IMR-90 (cell line): ENCODE data around the gene KRTAP2-1. TPM values are rescaled to one million over a fixed set of nuclear protein-coding genes. Genes with fewer than 3 reads are reported as not detected.

Experiments used
- ATAC-seq: fragments of 200-7000 bp; cut with Tn5 transposase; 2 replicates; pipeline ENCODE4 v1.9.1; 2020; ENCODE audit warnings: low read depth, mild to moderate bottlenecking, moderate library complexity
- BruUV-seq: library from RNA; stranded (reverse); fragments of 400-500 nt; replicated peaks from 2 replicates; lab custom pipeline; 2021; lab: Mats Ljungman, UMichigan
- CTCF ChIA-PET: fragments of 300-600 bp; formaldehyde crosslinking; extraction: SDS; loops from one replicate; lab custom pipeline; 2021; ENCODE audit warnings: antibody characterized with exemption; lab: Yijun Ruan, JAX
- POLR2A ChIA-PET: fragments of 300-600 bp; sonication (Branson Sonifier 250); formaldehyde crosslinking; loops from one replicate; lab custom pipeline; 2022; ENCODE audit warnings: antibody characterized with exemption; ENCODE audit not compliant: unreplicated experiment; lab: Charles Lee
- DNase-seq: peaks from one replicate; pipeline ENCODE4 v3.0.0; 2013
- H2AFZ ChIP-seq: replicated peaks from 2 replicates; pipeline ENCODE3; 2013; ENCODE audit warnings: low read length, mild to moderate bottlenecking; ENCODE audit not compliant: poor library complexity
- H2AK5ac ChIP-seq: 2 replicates; pipeline ENCODE4 v1.6.1; 2013; ENCODE audit warnings: low read depth, low read length, inconsistent platforms
- H2AK9ac ChIP-seq: replicated peaks from 2 replicates; pipeline ENCODE3; 2013; ENCODE audit warnings: mild to moderate bottlenecking, low read depth, low read length, moderate library complexity; ENCODE audit not compliant: poor library complexity
- H2BK120ac ChIP-seq: 2 replicates; pipeline ENCODE4 v1.6.1; 2013; ENCODE audit warnings: low read depth, low read length, inconsistent platforms
- H2BK15ac ChIP-seq: 3 replicates; pipeline ENCODE4 v1.6.1; 2013; ENCODE audit warnings: low read depth, low read length, inconsistent platforms
- H2BK20ac ChIP-seq: 2 replicates; pipeline ENCODE4 v1.6.1; 2013; ENCODE audit warnings: low read depth, mild to moderate bottlenecking, inconsistent platforms, low read length, moderate library complexity
- H2BK5ac ChIP-seq: 2 replicates; pipeline ENCODE4 v1.6.1; 2013; ENCODE audit warnings: mild to moderate bottlenecking, low read depth, low read length, inconsistent platforms; ENCODE audit not compliant: poor library complexity, severe bottlenecking
- H3K14ac ChIP-seq: replicated peaks from 2 replicates; pipeline ENCODE4 v1.6.1; 2013; ENCODE audit warnings: low read depth, low read length, inconsistent platforms
- H3K18ac ChIP-seq: 2 replicates; pipeline ENCODE4 v1.6.1; 2013; ENCODE audit warnings: low read depth, low read length, control low read depth
- H3K23ac ChIP-seq: 2 replicates; pipeline ENCODE4 v1.6.1; 2013; ENCODE audit warnings: low read depth, low read length, inconsistent platforms
- H3K27ac ChIP-seq: 2 replicates; pipeline ENCODE4 v1.5.1; 2013; ENCODE audit warnings: mild to moderate bottlenecking, control low read depth, low read length; ENCODE audit not compliant: insufficient read depth
- H3K27me3 ChIP-seq: 2 replicates; pipeline ENCODE4 v1.6.1; 2013; ENCODE audit warnings: low read length; ENCODE audit not compliant: control insufficient read depth, insufficient read depth
- H3K36me3 ChIP-seq: 2 replicates; pipeline ENCODE4 v1.6.1; 2013; ENCODE audit warnings: low read length, mixed read lengths; ENCODE audit not compliant: control insufficient read depth, insufficient read depth
- H3K4ac ChIP-seq: 2 replicates; pipeline ENCODE4 v1.6.1; 2013; ENCODE audit warnings: low read depth, low read length, inconsistent platforms
- H3K4me1 ChIP-seq: 2 replicates; pipeline ENCODE4 v1.6.1; 2013; ENCODE audit warnings: low read length, mixed read lengths; ENCODE audit not compliant: control insufficient read depth, insufficient read depth
- H3K4me2 ChIP-seq: 2 replicates; pipeline ENCODE4 v1.6.1; 2013; ENCODE audit warnings: low read depth, mild to moderate bottlenecking, control low read depth, low read length, moderate library complexity
- H3K4me3 ChIP-seq: 2 replicates; pipeline ENCODE4 v1.5.1; 2013; ENCODE audit warnings: low read depth, mild to moderate bottlenecking, control low read depth, low read length, moderate library complexity; ENCODE audit not compliant: insufficient read depth
- H3K56ac ChIP-seq: 2 replicates; pipeline ENCODE4 v1.6.1; 2013; ENCODE audit warnings: low read length, inconsistent platforms; ENCODE audit not compliant: insufficient read depth; ENCODE audit errors: extremely low read depth
- H3K79me1 ChIP-seq, 2 experiments: 2 replicates each; pipeline ENCODE4 v1.6.1; 2013; ENCODE audit warnings: low read length in 2 of 2, inconsistent platforms in 1 of 2, low read depth in 1 of 2
- H3K9ac ChIP-seq: 2 replicates; pipeline ENCODE4 v1.6.1; 2013; ENCODE audit warnings: low read depth, low read length, control low read depth
- H3K9me1 ChIP-seq: 2 replicates; pipeline ENCODE4 v1.6.1; 2013; ENCODE audit warnings: low read length, inconsistent platforms; ENCODE audit not compliant: insufficient read depth
- H3K9me3 ChIP-seq: 2 replicates; pipeline ENCODE4 v1.6.1; 2013; ENCODE audit warnings: low read length; ENCODE audit not compliant: control insufficient read depth, insufficient read depth
- H4K20me1 ChIP-seq: 2 replicates; pipeline ENCODE4 v1.6.1; 2013; ENCODE audit warnings: low read length, inconsistent platforms; ENCODE audit not compliant: insufficient read depth
- H4K5ac ChIP-seq: 2 replicates; pipeline ENCODE4 v1.6.1; 2013; ENCODE audit warnings: mild to moderate bottlenecking, low read depth, low read length, control low read depth
- H4K8ac ChIP-seq, 2 experiments: 2 replicates each; pipeline ENCODE4 v1.6.1; 2013; ENCODE audit warnings: low read depth in 2 of 2, low read length in 2 of 2, control low read depth in 1 of 2, inconsistent platforms in 1 of 2
- H4K91ac ChIP-seq: 2 replicates; pipeline ENCODE4 v1.6.1; 2013; ENCODE audit warnings: low read depth, low read length, inconsistent platforms; ENCODE audit not compliant: insufficient read depth
- BHLHE40 ChIP-seq: fragments of 150-350 bp; IDR thresholded peaks from 2 replicates; pipeline ENCODE4 v1.6.1; 2016; ENCODE audit warnings: mild to moderate bottlenecking, low read depth, low read length
- CEBPB ChIP-seq: IDR thresholded peaks from 2 replicates; pipeline ENCODE4 v1.6.1; 2012; ENCODE audit warnings: low read depth, low read length, improper control_type of control experiment
- CHD1 ChIP-seq: IDR thresholded peaks from 2 replicates; pipeline ENCODE4 v1.6.1; 2012; ENCODE audit warnings: low read depth, low read length, improper control_type of control experiment
- FOS ChIP-seq: fragments of 150-350 bp; IDR thresholded peaks from 2 replicates; pipeline ENCODE4 v1.6.1; 2016; ENCODE audit warnings: low read depth, low read length
- MAFK ChIP-seq: IDR thresholded peaks from 2 replicates; pipeline ENCODE4 v1.6.1; 2012; ENCODE audit warnings: low read depth, low read length, improper control_type of control experiment
- MAZ ChIP-seq: IDR thresholded peaks from 2 replicates; pipeline ENCODE4 v1.6.1; 2012; ENCODE audit warnings: low read depth, mild to moderate bottlenecking, low read length, improper control_type of control experiment, moderate library complexity, borderline replicate concordance
- MXI1 ChIP-seq: IDR thresholded peaks from 2 replicates; pipeline ENCODE4 v1.6.1; 2012; ENCODE audit warnings: low read depth, mild to moderate bottlenecking, low read length, moderate library complexity, borderline replicate concordance
- NFE2L2 ChIP-seq: fragments of 150-350 bp; IDR thresholded peaks from 2 replicates; pipeline ENCODE4 v1.6.1; 2016; ENCODE audit warnings: low read depth, mild to moderate bottlenecking, low read length
- RAD21 ChIP-seq: IDR thresholded peaks from 2 replicates; pipeline ENCODE4 v1.6.1; 2012; ENCODE audit warnings: low read length, improper control_type of control experiment
- RFX5 ChIP-seq: IDR thresholded peaks from 2 replicates; pipeline ENCODE4 v1.8.0; 2012; ENCODE audit warnings: low read depth, mild to moderate bottlenecking, low read length, moderate library complexity
- SMC3 ChIP-seq: fragments of 150-350 bp; IDR thresholded peaks from 2 replicates; pipeline ENCODE4 v1.6.1; 2016; ENCODE audit warnings: low read depth, mild to moderate bottlenecking, antibody characterized with exemption, low read length, moderate library complexity
- WGBS, 2 experiments: methylation state at CpG; one replicate each; pipeline versions ENCODE4 v1.1.5 to v1.1.7; 2013; ENCODE audit warnings: missing lambda C conversion rate in 2 of 2; ENCODE audit not compliant: insufficient read length in 1 of 2; ENCODE audit errors: extremely low coverage in 2 of 2; 5-methylcytosine and 5-hydroxymethylcytosine counted together
- dilution Hi-C: fragments of 300-500 bp; cut with HindIII; formaldehyde crosslinking; loops from one replicate; pipeline ENCODE4 v1.14.3; 2018; ENCODE audit warnings: low sequenced_read_pairs; ENCODE audit not compliant: unreplicated experiment
- in situ Hi-C: fragments of 300-500 bp; cut with MboI; formaldehyde crosslinking; loops from 3 replicates; pipeline ENCODE4 v1.14.3; 2019; ENCODE audit warnings: low sequenced_read_pairs, inconsistent platforms, mixed read lengths
- intact Hi-C: fragments of 100-400 bp; cut with micrococcal nuclease; formaldehyde crosslinking; loops from 2 replicates; pipeline ENCODE4 v1.10.0; 2022
- polyA plus RNA-seq, 3 experiments: library from polyadenylated mRNA; depleted of rRNA; stranded (reverse); fragments of >200 nt; gene quantifications; 2 replicates each; pipeline ENCODE4 v1.2.3, GENCODE V29; 2012; ENCODE audit warnings: low replicate concordance in 1 of 3
- total RNA-seq: library from RNA; depleted of rRNA; stranded (reverse); fragments of >200 nt; gene quantifications from 2 replicates; pipeline ENCODE4 v1.2.3, GENCODE V29; 2012
- TF ChIP-seq, protein P1 (sequence below): conservative IDR thresholded peaks from 2 replicates; pipeline ENCODE4 v1.5.1; 2012; ENCODE audit warnings: mild to moderate bottlenecking, low read depth, low read length, improper control_type of control experiment
- TF ChIP-seq, protein P2 (sequence below): fragments of 150-350 bp; IDR thresholded peaks from 2 replicates; pipeline ENCODE4 v1.6.1; 2016; ENCODE audit warnings: low read depth, mild to moderate bottlenecking, low read length, moderate library complexity, borderline replicate concordance
- TF ChIP-seq, protein P3 (sequence below): fragments of 150-350 bp; IDR thresholded peaks from 2 replicates; pipeline ENCODE4 v1.6.1; 2017; ENCODE audit warnings: mild to moderate bottlenecking, antibody characterized with exemption, low read length, low read depth

KRTAP2-1 gene
- total and polyA plus RNA-seq, 2 of the 4 experiments (the other 2 are of a cell fraction) = not detected

DNA sequence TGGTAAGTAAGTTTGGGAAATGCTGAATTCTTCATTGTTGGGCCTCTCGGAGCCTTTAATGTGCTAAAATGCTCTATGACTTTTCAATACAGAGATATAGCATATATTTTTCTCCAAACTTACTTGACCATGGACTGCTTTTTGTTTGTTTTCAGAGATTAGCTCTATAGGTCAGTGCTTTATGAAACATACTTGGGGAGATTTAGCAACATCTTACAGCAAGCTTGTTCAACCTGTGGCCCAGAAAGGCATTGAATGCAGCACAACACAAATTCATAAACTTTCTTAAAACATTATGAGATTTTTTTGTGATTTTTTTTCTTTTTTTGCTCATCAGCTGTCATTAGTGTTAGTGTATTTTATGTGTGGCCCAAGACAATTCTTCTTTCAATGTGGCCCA, 37.2 kb downstream of the KRTAP2-1 start:
- intact Hi-C loops = no loop called here
- CTCF ChIA-PET = interaction anchor here (0.9 kb wide), 1 partner anchor 11 kb away, joined by 3 read pairs; no protein-coding TSS in a partner anchor

More for the DNA sequence above, 37.2 kb downstream of the KRTAP2-1 start:
- in situ Hi-C loops = no loop called here
- no TSS peak for BruUV-seq
- H3K36me3 ChIP-seq = no peaks in the 10 kb centered on the region
- ATAC-seq (no peak), DNase-seq (no peak)
- H4K91ac ChIP-seq = no peak overlapping the region
- POLR2A ChIA-PET = no interaction called here
- no peak overlapping the region for H3K23ac ChIP-seq
- no peak overlapping the region for H3K56ac ChIP-seq
- H4K20me1 ChIP-seq = no peaks in the 10 kb centered on the region
- H4K5ac ChIP-seq = no peak overlapping the region
- H3K14ac ChIP-seq = no peak overlapping the region
- no peaks in the 10 kb centered on the region for H3K27me3 ChIP-seq
- dilution Hi-C loops = no loop called here
- H2AK9ac ChIP-seq = no peak overlapping the region
- no peak overlapping the region for H3K18ac ChIP-seq
- H4K8ac ChIP-seq = no peak overlapping the region
- no peak overlapping the region for H3K4me2 ChIP-seq
- H2BK120ac ChIP-seq = no peak overlapping the region
- TF ChIP-seq RFX5 = no peak
- TF ChIP-seq CHD1 = no peak
- TF ChIP-seq, protein P1, sequence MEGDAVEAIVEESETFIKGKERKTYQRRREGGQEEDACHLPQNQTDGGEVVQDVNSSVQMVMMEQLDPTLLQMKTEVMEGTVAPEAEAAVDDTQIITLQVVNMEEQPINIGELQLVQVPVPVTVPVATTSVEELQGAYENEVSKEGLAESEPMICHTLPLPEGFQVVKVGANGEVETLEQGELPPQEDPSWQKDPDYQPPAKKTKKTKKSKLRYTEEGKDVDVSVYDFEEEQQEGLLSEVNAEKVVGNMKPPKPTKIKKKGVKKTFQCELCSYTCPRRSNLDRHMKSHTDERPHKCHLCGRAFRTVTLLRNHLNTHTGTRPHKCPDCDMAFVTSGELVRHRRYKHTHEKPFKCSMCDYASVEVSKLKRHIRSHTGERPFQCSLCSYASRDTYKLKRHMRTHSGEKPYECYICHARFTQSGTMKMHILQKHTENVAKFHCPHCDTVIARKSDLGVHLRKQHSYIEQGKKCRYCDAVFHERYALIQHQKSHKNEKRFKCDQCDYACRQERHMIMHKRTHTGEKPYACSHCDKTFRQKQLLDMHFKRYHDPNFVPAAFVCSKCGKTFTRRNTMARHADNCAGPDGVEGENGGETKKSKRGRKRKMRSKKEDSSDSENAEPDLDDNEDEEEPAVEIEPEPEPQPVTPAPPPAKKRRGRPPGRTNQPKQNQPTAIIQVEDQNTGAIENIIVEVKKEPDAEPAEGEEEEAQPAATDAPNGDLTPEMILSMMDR = no peak
- no peak for TF ChIP-seq RAD21
- TF ChIP-seq NFE2L2 = no peak
- no peak for TF ChIP-seq CEBPB
- no peak for TF ChIP-seq SMC3
- TF ChIP-seq FOS = no peak
- TF ChIP-seq, protein P2, sequence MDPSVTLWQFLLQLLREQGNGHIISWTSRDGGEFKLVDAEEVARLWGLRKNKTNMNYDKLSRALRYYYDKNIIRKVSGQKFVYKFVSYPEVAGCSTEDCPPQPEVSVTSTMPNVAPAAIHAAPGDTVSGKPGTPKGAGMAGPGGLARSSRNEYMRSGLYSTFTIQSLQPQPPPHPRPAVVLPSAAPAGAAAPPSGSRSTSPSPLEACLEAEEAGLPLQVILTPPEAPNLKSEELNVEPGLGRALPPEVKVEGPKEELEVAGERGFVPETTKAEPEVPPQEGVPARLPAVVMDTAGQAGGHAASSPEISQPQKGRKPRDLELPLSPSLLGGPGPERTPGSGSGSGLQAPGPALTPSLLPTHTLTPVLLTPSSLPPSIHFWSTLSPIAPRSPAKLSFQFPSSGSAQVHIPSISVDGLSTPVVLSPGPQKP = no peak
- no peak for TF ChIP-seq MAZ
- no peak for TF ChIP-seq MXI1
- no peak for TF ChIP-seq BHLHE40
- TF ChIP-seq, protein P3, sequence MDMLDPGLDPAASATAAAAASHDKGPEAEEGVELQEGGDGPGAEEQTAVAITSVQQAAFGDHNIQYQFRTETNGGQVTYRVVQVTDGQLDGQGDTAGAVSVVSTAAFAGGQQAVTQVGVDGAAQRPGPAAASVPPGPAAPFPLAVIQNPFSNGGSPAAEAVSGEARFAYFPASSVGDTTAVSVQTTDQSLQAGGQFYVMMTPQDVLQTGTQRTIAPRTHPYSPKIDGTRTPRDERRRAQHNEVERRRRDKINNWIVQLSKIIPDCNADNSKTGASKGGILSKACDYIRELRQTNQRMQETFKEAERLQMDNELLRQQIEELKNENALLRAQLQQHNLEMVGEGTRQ = no peak
- TF ChIP-seq MAFK = no peak
- no peaks in the 10 kb centered on the region for H3K79me1 ChIP-seq
- WGBS, 2 experiments = no CpG with 5 or more reads among the region's 1 CpG
- no peak overlapping the region for H2AK5ac ChIP-seq
- no peak overlapping the region for H2BK20ac ChIP-seq
- H2BK5ac ChIP-seq = no peak overlapping the region
- H3K9me1 ChIP-seq = no peaks in the 10 kb centered on the region; the same call in 1 of the 2 replicates
- H2BK15ac ChIP-seq = no peak overlapping the region
- no peak overlapping the region for H3K9ac ChIP-seq
- H3K4me3 ChIP-seq = no peak overlapping the region
- H3K4ac ChIP-seq = no peak overlapping the region
- no peaks in the 10 kb centered on the region for H3K9me3 ChIP-seq
- peaks cover 1% of the 10 kb centered on the region; the same call in 1 of the 2 replicates for H3K4me1 ChIP-seq
- H2AFZ ChIP-seq = no peak overlapping the region
- H3K27ac ChIP-seq = no peak overlapping the region
